C1 segment of cervical spinal cord (tissue), 14 donors: ENCODE measurements around the gene LAPTM4A.
"Not testable (repeated sequence)": the region's sequence is repeated elsewhere in the genome, so short reads cannot be mapped to it uniquely, and the experiment has no call there.

Experiments
- DNase-seq, 14 donors: peaks; one replicate each; lab custom pipeline; 2025; lab: John Stamatoyannopoulos, UW

Gene LAPTM4A

DNA sequence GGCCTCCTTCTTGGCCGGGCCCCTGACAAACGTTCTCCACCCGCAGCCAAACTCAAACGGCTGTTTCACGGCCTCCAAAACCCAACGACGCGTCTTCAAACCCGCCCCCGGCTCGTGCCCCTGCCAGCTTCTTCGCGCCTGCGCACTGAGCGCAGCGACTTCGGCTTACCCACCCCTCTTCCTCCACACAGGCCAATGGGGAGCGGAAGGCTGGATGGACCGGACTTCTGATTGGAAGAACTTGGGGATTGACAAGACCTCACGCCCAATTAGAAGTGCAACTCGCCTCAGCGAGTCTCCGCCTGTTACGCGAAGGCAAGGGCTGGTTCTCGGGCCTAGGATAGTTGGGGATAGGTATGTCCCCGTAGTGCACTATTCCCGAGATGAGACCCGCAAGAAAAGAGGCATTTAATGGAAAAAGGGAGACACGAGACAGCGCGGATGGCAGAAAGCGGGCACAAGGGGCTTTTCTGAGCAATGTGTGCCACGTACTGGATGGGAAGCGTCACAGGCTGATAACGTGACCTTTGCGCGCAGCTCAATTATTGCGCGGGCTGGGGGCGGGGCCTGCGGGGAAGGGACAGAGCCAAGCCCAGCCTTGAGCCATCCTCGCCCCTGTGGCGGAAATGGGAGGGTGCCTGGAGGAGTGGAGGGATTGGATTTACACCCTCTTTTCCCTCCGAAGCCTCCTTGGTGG is at the start of gene LAPTM4A:
TSS of gene LAPTM4A (minus strand) at position 97 of the 697 bp plus-strand sequence. CDS start 108 bp downstream, outside the sequence.
- DNase-seq: peak; percentile 94 to 100 (median 99)

GRCh38 chr2:20100711-20101110 is 49.3 kb upstream of the LAPTM4A start:
- DNase-seq: no peak

- no peak for DNase-seq
Measured at GRCh38 chr2:20099780-20100179, 48.4 kb upstream of the LAPTM4A start.

GRCh38 chr2:20097889-20098714 is 46.7 kb upstream of the LAPTM4A start:
- DNase-seq: peak; percentile 1 to 69 (median 38)

DNA sequence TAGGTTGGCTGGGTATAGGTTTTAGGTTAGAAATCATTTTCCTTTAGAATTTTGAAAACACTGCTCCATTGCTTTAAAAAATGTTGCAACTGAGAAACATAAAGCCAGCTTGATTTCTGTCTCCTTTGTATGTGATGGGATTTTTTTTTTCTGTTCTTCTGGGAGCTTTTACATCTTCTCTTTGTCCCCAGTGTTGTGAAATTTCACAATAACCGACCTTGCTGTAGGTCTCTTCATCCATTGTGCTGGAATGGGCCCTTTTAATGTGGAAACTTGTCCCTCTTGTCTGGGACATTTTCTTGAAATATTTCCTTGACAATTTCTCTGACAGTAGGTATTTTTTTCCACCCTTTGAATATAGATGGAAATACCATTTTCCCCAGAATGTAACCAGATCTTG is 44.0 kb upstream of the LAPTM4A start:
- DNase-seq: no peak

DNA sequence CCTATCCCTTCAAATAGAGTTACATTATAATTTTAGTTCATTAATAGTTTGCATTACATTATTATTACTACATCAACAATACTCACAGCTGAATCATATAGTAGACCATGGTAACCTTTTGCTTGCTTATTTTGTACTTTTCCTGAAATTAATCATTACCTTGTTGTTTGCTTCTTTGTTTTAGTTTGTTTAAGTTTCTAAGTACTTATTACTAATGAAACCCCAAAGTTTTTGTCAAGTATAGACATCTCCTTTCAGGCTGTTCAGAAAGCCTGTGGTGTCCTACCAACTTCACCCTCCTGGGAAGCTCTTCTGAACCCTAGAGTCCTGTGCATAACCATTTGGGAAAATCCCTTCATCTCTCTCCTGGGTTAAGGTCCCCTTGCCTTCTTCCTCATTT is 43.5 kb upstream of the LAPTM4A start:
- DNase-seq: no peak

- no peak for DNase-seq
Measured at GRCh38 chr2:20094142-20094755, 42.8 kb upstream of the LAPTM4A start.

DNA sequence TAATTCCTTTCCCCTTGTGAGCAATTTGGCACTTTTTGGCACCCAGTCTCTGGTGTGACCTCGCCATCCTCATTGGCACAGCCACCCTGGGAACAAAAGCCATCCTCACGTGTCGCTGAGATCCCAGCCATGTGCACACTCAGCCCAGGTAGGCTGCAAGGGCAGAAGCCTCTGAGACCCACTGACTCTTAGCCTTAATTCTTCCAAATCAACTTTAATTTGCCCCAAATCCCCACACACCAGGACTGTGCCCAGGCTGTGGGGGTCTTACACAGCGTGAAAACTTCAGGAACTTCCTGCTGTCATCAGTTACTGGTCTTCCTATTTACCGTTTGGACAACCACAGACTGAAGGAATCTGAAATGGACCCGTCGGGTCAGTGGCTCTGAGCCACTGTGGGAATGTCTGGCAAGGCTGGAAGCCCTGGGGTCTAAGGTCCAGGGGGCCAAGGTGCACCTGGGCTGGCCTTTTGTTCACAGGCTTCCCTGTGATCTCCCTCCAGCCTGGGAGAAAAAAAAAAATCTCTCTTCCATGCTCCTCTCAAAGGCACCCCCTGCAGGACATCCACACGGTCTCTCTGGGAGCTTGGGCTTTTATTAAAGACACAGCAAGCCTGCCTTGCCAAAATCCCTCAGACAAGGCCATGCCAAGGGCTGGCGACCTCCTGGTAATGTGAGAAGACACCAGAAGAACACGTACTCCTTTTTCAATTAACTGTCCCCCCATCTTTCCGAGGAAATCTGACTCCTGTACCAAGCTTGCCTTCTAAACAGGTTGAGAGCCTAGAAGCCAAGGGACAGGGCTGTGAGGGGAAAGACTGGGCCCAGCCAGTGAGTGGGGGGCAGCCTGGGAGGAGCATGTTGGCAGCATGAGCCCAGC is 42.1 kb upstream of the LAPTM4A start:
- DNase-seq: no peak

- no peak for DNase-seq
Measured at GRCh38 chr2:20092901-20093235, 41.4 kb upstream of the LAPTM4A start.

- DNase-seq: no peak
Measured at GRCh38 chr2:20092226-20092900, 40.9 kb upstream of the LAPTM4A start.

DNA sequence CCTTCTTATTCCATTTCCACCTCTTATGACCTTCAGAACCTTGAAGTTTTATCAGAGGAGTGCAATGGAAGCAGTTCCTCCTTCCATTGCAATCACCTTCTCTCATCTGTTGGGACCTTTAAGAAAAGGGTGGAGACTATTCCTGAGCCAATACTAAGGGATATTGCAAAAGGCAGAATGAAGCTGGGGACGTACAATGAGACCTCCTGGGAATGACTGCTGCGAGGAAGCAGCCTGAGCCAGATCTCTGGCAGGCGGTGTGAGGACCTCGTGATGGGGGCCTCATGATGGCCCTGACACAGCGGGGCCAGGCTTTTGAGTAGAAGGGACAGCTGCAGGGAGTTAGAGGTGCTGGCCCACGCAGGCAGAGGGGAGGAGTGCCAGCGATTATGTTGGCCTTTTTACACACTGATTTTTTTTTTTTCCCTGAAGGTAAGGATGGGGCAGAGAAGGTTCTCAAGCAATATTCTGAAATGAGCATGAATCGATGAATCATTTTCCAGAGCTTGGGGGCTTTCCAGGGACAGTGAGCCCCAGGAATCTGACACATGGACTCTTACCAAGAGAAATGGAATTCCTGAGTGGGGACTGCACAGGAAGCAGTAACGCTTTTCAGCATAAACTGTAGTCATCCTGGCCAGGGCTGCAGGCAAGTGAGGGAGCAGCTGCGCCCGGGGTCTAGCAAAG is 40.0 kb upstream of the LAPTM4A start:
- DNase-seq: no peak

GRCh38 chr2:20089715-20090464 is 38.5 kb upstream of the LAPTM4A start:
- no peak for DNase-seq

DNA sequence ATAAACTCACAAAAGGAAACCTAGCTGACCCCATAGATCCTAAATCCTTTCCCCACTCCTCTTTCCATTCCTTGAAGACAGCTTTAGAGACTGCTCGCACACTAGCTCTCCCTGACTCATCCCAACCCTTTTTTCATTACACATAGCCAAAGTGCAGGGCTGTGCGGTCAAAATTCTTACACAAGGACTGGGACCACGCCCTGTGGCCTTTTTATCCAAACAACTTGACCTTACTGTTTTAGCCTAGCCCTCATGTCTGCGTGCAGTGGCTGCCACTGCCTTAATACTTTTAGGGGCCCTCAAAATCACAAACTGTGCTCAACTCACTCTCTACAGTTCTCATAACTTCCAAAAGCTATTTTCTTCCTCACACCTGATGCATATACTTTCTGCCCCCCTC is 34.5 kb upstream of the LAPTM4A start:
- not testable (repeated sequence) for DNase-seq

- DNase-seq: not testable (repeated sequence)
Measured at GRCh38 chr2:20082812-20083211, 31.4 kb upstream of the LAPTM4A start.

DNA sequence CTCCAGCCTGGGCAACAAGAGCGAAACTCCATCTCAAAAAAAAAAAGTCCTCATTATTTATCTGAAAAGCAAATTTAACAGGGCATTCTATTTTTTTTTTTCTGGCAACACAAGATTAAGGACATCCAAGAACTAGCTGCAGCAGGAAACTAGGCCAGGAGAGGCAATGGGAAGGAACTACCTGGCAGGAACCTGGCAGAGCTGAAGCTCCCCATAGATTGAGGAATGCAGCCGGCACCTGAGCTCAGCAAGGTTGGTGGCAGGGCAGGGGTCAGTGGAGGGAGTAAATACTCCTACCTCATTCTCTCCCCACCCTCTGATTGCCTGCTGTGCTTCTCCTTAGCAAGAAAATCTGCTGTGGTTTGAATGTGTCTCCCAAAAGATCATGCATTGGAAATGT is 30.4 kb upstream of the LAPTM4A start:
- peak in 1 of 14 donors; percentile 25 for DNase-seq

- no peak for DNase-seq
Measured at GRCh38 chr2:20080839-20081415, 29.5 kb upstream of the LAPTM4A start.

- no peak for DNase-seq
Measured at GRCh38 chr2:20080428-20080827, 29.0 kb upstream of the LAPTM4A start.

GRCh38 chr2:20079546-20080115 is 28.2 kb upstream of the LAPTM4A start:
- no peak for DNase-seq

DNA sequence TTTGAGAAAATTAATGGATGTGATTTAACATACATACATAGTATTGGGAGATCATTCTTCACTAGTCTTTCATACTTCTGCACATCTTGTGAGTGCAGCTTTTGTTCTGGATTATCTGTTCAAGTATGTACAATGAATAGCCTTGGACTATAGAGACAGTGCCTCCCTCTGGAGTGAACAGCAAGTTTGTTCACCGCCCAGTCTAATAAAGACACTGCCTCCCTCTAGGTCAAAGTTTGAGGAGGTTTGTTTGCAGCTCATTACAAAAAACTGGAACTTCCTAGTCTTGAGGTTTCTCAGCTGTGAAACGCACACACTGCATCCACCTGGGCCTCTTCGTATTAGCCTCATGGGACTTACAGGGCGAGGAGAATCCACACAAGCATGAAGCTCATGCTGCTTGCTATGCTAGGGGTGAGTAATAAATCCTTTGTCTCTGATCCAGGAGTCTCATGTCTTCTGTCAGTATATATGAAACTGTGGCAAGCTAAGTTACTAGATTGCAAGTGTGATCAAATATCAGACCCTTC is 26.0 kb upstream of the LAPTM4A start:
- no peak for DNase-seq
